HG03196 (cell line): ENCODE measurements around the gene SAP30.

Source experiments
- ATAC-seq: cut with Tn5 transposase; IDR thresholded peaks from one replicate; pipeline ENCODE4 v1.9.1; 2021; ENCODE audit not compliant: unreplicated experiment

SAP30 gene

DNA sequence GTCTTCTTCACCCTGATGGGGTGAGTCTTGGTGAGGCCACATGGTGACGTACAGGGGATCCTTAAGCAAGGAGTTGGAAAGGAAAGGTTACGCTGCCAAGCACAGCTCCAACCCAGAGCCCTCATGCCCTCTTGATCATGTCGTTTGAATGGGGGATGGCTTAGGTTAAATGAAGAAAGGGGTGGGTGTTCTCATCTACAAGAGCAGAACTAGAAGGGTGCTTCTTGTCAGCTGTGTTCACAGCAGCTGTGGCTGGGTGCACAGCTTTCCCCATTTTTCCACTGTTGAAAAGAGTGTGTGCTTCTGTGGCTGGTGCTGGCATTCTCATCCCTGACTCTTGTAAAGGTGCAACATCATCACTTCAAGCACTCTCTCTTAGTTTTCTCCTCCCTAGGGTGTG lies 43.7 kb downstream of the SAP30 start:
- ATAC-seq, result no peak

DNA sequence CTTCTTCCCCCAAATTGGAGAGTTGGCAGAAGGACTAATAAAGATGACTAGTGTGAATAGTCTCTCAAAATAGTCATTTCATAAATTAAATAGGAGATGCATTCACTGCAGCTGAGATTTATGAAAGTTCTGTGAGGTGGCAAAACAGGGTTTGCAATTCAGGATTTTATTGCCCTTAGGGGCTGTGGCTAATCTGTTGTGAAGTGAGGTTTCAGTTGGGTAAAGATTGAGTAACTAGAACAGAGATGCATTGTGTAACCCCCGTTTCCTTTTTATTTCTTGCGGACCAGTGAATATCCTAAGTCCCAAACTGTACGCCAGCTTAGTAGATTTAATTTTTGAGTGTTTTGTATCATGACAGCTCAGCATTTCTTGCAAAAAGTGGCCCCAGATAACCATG lies 44.3 kb downstream of the SAP30 start:
- ATAC-seq, result no peak

DNA sequence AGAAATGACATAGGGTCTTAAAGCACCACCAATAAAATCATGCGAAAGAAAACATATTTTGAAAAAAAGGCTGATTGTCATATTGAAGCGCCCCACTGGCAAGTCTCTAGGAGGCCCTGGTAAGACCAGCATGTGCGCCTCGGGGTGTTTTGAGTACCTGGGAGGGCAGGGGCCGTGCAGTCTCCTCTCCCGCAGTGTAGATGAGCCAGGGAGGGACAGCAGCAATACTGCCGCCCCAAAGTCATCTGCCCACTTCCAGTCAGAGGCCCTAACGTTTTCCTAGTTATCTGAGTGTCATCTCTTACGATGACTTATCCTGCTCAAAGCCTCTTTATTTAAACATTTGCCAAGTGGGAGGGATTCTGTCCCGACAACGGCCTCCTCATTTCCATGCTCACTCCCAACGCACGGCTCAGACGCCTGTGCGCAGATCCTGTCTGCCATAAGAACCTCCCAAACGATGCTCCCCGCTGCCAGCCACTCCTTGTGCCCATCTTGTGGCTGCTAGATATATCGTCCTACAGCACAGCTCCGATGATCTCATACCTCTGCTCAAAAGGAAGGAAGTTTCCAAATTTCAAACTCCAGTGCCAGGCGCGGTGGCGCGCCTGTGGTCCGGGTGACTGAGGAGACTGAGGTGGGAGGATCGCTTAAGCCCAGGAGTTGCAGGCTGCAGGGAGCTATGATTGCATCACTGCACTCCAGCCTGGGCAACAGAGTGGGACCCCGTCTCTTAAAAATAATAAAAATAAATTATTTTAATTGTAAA lies 45.3 kb downstream of the SAP30 start:
- ATAC-seq, result no peak

DNA sequence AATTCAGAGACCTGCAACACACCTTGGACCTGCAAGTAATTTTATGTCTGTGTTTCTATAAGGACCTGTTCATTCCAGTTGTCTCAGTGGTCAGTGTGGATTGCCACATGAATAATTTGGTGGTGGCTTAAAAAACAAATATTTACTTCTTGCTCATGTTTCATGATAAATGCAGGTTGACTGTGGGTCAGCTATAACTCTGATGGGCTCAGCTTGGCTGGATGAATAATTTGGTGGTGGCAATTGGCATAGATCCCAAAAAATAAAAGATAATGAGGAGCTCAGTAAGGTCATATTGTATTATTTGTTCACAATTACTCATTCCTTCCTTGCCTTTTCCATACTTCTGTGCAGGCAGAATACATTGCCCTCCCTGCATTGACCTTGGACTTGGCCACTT lies 47.1 kb downstream of the SAP30 start:
- ATAC-seq, result no peak

DNA sequence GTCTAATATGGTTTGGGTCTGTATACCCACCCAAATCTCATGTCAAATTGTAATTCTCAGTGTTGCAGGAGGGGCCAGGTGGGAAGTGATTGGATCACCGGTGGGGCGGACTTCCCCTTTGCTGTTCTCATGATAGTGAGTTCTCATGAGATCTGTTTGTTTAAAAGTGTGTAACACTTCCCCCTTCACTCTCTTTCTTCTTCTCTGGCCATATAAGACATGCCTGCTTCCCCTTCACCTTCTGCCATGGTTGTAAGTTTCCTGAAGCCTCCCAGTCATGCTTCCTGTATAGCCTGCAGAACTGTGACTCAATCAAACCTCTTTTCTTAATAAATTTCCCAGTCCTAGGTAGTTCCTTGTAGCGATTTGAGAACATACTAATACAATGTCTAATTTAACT lies 47.9 kb downstream of the SAP30 start:
- ATAC-seq, result no peak

DNA sequence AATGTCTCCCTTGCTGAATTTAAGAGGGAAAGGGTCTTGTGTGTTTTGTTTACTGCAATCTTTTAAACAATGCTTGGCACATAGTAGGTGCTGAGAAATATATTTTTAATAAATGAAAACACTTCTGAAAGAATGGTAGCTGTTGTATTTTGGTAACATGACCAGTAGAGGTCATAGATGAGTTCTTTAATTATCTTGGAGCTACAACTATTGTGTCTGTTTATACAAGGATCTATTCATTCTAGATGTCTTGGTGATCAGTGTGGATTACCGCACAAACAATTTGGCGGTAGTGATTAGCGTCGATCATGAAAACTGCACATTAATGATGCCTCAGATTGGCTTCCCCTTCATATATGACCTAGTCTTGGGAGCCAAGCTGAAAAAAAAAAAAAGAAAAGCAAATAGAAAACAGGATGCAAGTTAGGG lies 49.6 kb downstream of the SAP30 start:
- ATAC-seq, result no peak

DNA sequence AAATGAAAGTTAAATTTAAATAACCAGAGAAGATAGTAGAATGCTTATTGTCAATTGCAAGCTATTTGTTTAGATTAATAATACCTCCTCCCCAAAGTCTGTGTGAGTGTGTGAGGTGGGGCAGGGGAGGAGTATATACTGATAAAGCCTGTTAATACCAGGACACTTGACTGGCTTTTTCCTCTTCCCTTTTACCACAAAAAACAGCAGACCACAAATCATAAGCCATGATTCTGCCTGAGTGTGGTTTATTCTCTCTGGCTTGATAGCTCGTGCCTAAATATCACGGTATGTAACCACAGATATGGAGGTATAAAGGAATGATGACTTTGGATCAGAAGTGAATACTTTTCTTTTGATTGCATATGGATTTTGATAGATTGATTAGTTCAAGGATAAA lies 50.0 kb downstream of the SAP30 start:
- no peak for ATAC-seq

DNA sequence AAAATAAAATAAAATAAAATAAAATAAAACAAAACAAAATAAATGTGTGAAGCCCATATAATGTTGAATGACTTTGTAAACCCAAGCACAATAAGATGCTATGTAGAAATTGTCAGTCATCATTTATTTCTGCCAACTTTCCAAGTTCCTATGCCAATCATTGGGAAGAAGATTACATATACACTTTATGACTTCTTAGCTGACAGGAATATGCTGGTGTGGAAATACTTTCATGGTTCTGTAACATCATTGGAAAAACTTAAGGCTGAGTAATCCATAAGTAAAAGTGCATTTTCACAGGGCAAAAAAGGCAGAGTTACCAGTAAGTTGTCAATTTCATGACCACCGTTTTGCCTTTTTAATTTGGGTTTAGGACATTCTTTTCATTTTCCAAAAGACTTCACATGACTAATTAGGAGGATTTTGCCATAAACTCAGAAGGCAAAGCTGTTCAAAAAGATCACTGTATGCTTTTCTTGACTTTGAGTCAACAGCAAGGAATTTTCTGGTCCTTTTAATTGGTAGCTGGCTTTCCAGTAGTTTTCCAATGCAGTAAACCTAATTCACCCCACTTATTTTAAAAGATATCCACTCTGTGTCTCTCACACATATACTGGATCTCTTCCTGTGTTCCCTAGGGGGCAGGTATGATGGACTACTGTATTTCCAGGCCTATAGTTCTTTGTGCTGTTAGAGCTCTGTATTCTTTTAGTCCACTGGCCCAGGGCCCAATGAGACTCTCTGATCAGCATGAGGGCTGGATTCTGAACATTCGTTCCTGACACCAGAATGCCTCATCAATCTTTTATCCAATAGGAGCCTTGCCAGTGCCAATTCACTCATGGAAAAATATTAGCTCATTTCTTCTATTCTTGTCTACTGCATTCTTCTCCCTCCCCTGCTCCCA lies 54.4 kb downstream of the SAP30 start:
- ATAC-seq, result no peak

DNA sequence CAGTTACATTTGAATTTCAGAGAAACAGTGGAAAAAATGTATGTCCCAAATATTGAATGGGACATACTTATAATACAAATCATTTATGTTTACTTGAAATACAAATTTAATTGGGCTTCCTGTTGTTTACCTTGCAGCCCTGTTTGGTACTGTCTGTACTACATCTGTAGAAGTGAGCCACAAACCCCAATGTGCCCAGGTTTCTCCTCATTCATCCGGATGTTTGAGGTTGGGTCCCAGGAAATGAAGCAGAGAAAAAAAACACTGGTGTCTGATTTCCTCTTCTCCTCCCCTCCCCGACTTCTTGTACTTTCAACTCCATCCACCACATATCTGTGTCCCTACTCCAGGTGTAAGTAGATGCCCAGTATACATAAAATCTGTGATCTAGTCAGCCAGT lies 55.3 kb downstream of the SAP30 start:
- no peak for ATAC-seq
